ENCODE measurements around the gene CRYBG2.
"Not testable (repeated sequence)": the region's sequence is repeated elsewhere in the genome, so short reads cannot be mapped to it uniquely, and the experiment has no call there.

The CRYBG2 gene, protein sequence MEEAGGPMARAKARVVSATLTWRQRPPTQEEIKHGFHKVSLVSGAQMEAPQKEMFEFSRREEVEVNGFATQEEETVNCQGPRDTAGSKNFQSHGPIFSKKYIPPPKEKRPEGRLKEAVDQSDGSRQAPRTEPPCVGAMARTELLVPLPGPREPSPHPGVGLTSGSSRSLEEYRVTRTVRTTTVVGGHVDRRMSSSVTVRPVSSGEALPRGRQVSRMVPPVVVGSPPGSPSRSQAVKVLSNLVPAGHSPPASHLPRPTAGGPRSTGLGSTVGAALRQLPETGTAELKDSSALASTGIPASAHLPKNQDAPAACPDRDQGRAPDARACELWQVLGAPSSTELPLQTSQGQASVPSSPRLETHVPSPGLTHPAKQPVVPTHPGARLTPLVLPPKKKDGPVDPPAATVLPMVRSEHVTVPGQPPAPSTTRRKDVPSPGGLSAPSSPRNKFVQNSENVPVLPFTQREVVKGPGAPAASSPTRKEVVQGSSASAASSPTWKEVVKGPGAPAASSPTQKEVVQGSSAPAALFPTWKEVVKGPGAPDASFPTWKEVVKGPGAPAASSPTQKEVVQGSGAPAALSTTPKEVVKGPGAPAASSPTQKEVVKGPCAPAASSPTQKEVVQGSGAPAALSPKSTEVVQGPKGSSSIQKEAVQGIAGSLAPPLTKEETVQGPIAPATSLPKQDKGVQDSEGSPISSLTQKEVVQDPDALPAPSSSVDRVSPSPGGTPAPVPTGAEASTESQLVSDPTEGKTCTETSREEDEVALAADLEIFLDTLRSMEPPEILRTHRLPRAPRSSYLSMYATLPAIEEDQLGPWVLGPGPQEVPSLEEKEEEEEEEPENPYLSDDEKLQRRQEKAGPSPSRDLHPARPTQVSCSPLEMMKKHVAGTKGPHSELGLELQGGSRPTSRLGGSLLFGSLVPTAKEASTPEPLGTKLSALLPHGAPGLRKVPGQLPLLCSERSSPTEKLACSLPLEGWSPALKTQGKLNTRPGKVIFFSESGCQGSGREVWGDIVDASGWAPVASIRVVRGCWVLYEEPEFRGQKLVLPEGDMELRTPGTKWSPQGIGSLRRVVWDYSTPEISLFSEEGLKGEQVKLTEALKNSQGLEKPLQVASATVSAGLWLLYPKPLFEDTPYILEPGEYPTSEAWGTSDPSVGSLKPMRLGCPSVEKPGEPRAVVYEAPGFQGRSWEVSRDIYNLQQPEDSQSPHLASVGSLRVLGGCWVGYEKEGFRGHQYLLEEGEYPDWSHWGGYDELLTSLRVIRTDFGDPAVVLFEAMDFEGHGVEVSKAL (N-terminal part only)

GRCh38 chr1:26353976-26354820 lies at the start of gene CRYBG2:
Gene CRYBG2 (minus strand): TSS chr1:26354130. CDS start chr1:26346657, 7,473 bp downstream.
- no peak for DNase-seq (ENCODE audit: low read depth)

DNA sequence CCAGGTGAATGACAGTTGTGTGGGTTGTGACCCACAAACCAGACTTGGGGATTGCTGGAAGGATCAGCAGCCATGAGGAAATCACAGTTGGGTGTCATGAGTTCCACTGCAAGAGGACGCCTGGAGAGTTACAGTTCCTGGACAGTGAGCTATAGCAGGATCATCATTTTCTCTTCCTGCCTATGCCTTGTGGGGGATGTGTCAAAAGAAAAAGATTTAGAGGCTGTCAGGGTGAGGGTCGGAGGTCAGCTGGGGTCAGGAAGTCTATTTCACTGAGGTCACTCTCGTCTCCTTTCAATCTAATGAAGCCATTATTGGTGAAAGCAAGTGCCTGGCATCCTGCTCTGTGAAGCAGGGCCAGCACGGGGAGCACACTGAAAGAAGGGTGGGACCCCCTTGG lies 49.7 kb upstream of the CRYBG2 start:
- DNase-seq (ENCODE audit: low read depth) = peak; percentile 39

DNA sequence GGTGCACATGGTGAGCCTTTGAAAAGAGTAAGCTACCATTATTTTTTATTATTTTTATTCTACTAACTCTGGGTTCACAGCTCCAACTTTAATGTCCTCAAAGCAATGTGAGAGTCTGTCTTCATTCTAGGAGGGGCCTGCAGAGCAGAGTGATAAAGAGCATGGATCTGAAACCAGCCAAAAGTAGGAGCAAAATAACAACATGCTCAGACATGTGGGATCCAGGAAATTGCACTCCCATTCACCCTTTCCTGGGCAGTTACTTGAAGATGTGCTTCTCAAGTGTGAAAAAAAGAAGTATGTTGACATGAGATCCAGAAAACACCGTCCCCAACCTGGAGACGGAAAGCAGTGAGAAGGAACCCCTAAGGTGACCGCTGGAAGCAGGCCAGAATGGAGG lies 48.0 kb upstream of the CRYBG2 start:
- no peak for DNase-seq (ENCODE audit: low read depth)

- DNase-seq (ENCODE audit: low read depth) = no peak
Observed at GRCh38 chr1:26399034-26399433, 45.1 kb upstream of the CRYBG2 start.

DNA sequence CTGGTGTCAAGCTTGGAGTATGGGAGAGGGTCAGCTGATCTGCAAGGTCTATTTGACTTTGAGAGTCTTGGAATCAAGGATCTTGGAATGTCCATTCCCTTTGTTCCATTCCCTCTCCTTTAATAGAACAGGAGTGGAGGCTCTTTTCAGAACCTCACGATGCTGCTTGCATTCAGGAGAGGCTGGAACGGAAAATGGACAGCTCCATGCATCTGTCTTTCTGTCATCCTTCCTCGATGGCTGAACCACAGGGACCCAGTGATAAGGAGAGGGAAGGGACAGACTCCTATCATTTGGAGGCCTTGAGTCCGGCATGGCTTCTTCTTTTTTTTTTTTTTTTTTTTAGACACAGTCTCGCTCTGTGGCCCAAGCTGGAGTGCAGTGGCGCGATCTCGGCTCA lies 41.8 kb upstream of the CRYBG2 start:
- DNase-seq (ENCODE audit: low read depth) = no peak

- peak; percentile 74 for DNase-seq (ENCODE audit: low read depth)
Observed at GRCh38 chr1:26391450-26391849, 37.5 kb upstream of the CRYBG2 start.

- no peak for DNase-seq (ENCODE audit: low read depth)
Observed at GRCh38 chr1:26389604-26390247, 35.8 kb upstream of the CRYBG2 start.

- peak; percentile 49 for DNase-seq (ENCODE audit: low read depth)
Observed at GRCh38 chr1:26388791-26389445, 35.0 kb upstream of the CRYBG2 start.

DNA sequence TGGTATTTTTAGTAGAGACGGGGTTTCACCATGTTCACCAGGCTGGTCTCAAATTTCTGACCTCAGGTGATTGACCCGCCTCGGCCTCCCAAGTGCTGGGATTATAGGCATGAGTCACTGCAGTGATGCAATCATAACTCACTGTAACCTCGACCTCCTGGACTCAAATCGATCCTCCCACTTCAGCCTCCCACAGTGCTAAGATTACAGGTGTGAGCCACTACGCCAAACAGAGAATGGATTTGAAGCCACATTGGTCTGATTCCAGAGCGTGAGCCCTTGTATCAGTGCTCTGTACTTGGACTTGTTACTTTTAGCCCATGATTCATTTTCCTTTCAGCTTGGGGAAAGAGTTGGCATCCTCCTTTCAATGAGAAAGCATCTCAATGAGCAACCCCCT lies 33.5 kb upstream of the CRYBG2 start:
- peak; percentile 69 for DNase-seq (ENCODE audit: low read depth)

DNA sequence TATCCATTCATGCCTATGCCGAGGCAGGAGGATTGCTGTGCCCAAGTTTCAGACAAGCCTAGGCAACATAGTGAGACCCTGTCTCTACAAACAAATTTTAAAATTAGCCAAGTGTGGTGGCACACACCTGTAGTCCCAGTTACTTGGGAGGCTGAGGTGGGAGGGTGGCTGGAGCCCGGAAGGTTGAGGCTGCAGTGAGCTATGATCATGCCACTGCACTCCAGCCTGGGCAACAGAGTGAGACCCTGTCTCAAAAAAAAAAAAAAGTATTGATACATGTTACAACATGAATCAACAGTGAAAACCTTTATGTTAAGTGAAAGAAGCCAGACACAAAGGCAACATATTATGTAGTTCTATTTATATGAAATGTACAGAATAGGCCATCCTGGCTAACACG lies 31.1 kb upstream of the CRYBG2 start:
- DNase-seq (ENCODE audit: low read depth) = not testable (repeated sequence)

DNA sequence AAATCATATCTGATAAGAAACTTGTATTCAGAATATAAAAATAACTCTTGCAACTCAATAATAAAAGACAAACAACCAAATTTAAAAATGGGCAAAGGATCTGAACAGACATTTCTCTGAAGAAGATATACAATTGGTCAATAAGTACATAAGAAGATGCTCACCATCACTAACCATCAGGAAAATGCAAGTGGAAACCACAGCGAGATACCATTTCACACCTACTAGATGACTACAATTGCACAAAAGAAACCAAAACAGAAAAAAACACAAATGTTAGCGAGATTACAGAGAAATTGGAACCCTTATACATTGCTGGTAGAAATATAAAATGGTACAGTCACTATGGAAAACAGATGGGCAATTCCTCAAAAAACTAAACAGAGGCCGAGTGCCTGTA lies 30.1 kb upstream of the CRYBG2 start:
- no peak for DNase-seq (ENCODE audit: low read depth)

DNA sequence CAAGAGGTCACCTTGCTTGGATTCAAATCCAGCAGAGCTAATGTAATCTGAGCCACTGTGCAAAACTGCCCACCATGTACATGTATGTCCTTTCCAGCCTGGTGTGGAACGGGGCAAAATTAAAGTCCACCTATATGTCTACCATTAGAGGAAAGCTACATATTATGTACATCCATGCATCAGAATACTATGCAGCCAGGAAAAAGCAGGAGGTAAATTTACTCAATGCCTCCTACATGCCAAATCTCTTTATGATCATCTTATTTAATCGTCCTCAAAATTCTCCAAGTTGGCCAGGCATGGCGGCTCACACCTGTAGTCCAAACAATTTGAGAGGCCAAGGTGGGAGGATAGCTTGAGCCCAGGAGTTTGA lies 24.9 kb upstream of the CRYBG2 start:
- DNase-seq (ENCODE audit: low read depth) = no peak

- DNase-seq (ENCODE audit: low read depth) = peak; percentile 99
Observed at GRCh38 chr1:26378088-26378878, 24.4 kb upstream of the CRYBG2 start.

DNA sequence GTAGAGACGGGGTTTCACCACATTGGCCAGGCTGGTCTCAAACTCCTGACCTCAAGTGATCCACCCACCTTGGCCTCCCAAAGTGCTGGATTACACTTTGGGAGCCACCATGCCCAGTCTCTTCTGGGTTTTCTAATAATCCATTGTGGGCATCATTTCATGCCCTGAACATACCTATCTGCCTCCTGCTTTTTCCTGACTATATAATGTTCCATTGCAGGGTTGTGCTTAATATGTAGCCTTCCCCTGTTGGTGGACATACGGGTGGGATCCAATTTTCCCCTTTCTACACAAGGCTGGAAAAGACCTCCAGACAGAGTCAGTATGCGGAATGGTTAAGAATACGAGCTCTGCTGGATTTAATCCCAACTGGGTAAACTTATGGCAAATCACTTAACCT lies 22.1 kb upstream of the CRYBG2 start:
- DNase-seq (ENCODE audit: low read depth) = no peak

GRCh38 chr1:26375081-26375480 lies 21.2 kb upstream of the CRYBG2 start:
- DNase-seq (ENCODE audit: low read depth) = no peak

DNA sequence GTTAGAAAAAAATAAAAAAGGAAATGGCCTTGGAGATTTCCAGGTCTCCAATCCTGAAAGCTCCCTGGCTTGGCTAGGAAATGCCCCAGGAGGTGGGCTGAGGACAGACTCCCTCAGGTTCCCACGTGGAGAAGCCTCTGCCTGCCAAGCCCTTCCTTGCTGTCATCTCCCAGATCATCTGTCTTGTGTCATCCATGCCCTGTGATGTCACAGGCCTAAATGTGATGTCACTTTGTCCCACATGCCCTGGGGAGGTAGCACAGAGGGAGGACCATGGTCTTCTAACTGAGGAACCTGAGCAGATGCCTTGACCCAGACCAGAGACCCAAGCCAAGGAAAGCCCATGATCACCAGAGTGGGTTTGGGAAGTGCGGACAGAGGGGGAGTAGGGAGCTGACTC lies 20.4 kb upstream of the CRYBG2 start:
- peak; percentile 45 for DNase-seq (ENCODE audit: low read depth)

DNA sequence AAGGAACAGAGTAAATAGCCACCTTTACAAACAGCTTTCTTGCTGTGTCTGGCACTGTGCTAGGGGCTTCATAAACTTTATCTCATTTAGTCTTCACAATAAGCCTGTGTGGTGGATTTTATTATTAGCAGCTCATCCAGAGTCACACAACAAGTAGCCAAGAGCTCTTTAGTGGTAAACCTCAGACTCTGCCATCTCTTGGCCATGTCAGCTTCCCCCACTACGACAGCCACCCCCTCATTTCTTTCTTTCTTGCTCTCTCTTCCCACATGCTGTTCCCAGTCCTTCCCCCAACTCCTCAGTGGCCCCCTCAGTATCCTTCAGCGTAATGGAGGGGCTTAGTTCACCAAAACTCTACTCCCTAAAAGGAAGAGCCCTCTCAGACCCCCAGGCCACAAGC lies 19.9 kb upstream of the CRYBG2 start:
- no peak for DNase-seq (ENCODE audit: low read depth)

DNA sequence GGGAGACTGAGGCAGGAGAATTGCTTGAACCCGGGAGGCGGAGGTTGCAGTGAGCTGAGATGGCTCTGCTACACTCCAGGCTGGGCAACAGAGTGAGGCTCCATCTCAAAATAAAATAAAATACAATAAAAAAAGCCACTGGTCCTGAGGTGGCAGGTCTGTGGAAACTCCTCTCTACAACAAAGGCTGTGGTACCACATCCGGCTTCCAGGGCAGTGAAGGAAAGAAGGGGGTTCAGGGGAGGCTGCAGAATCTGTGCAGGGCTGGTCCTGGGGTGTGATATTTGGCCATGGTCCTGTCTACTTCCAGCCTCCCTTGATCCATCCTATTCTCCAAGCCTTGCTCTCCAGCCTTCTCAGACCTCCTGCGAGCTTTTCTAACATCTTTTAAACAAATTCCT lies 19.4 kb upstream of the CRYBG2 start:
- DNase-seq (ENCODE audit: low read depth) = no peak

GRCh38 chr1:26372611-26373010 lies 18.7 kb upstream of the CRYBG2 start, which contains the start of gene ZNF683:
Gene ZNF683 (minus strand): TSS chr1:26372750. CDS start chr1:26368571, 4,179 bp downstream.
- not testable (repeated sequence) for DNase-seq (ENCODE audit: low read depth)

Measured in amniotic epithelial cell (primary cell).